CD4-positive, alpha-beta T cell treated with Interleukin-15 for 1 hour (primary cell): ENCODE results near the gene C11orf58.
A peak's percentile ranks its signal among the peaks of the same experiment; 100 is the strongest.

Experiments
- DNase-seq: peaks from one replicate; pipeline ENCODE4 v3.0.0-alpha.2; 2020

The C11orf58 gene

GRCh38 chr11:16769386-16769785 lies 30.9 kb downstream of the C11orf58 start:
- no peak for DNase-seq

GRCh38 chr11:16770016-16770415 lies 31.6 kb downstream of the C11orf58 start:
- DNase-seq, result no peak

GRCh38 chr11:16771350-16772140 lies 33.1 kb downstream of the C11orf58 start:
- DNase-seq, result no peak

DNA sequence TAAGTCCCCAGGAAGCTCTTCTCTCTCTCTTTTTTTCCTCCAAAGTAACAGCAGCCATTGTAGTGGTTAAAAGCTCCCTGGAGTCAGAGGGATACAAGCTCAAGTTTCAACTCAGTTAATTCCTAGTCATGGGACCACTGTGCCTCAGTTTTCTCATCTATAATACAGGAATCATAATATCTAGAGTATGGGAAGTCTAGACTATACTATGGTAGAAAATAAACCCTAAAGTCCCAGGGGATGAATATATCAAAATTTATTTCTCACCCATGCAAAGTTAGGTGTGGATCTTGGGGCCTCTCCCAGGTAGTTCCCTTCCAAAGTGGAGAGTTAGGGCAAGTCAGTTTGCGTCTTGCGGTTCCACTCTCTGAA lies 33.7 kb downstream of the C11orf58 start:
- no peak for DNase-seq

DNA sequence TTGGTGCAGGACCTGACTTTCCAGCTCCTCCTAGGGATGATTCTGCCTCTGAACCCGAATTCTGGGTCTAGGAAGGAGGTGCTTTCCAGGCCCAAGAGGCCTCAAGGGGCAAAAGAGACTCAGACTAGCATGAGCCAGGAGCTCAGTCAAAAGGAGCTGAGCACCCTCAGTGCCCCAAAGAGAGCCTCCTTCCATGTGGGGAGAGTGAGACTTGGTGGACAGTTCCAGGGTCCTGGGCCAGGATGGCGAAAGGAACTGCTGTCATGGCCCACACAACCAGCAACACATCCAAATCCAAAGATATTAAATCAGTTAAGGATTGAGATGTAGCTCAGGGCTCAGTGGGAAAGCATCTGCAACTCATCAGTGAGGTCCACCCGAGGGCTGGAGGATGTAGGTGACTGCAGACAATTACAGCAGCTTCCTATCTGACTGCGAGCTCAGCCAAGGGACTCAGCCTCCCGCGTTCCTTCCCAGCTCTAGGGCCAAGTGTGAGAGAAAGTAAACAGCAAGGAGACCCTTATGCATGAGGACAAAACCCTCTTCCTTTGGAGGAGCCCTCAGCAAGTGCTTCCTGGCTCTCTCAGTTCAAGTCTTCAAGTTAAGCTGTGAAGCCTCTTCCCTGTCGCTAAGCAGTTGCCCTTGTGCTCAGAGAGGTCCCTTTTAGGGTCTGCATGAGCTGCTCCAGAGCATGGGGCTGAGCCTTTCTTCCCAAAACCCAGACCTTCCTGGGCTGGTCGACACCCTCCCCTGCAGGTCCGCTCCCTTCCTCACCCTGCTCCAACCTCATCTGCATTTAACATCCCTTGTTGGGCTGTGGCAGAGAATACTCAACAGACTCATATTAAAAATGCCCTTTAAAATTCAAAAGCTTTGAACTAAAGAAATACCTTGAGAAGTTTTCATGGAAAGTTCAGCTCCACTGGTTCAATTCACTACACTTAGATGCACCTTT lies 35.8 kb downstream of the C11orf58 start:
- DNase-seq, result no peak

DNA sequence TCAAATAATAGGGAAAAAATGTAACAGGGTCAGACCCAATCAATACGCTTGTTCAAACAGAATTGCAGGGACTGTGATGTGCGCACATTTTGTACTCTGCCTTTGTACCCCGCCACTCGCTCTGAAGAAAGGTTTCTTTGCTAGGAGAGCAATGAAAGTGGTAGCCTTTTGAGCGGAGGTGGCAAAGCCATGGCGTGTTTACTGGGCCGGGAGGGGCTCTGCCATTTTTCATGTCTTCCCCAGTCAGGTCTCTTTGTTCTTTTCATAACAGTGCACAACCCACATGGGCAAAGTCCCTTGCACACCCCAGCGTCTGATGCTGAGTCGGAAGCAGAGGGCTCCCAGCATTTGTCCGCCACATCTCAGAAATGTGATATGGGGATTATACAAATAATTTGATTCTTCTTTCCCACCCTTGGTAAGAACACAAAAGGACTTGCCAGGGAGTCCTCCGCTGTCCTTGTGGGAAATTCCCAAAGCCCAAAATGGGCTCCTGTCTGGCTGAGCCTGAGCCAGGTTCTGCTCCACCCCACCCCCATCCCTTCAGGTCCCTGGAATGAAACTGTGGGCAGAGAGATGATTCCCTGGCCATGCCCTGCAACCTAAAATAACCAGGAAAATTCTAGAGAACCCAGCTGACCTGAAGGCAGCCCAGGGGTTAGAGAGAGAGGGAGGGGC lies 36.6 kb downstream of the C11orf58 start:
- no peak for DNase-seq

DNA sequence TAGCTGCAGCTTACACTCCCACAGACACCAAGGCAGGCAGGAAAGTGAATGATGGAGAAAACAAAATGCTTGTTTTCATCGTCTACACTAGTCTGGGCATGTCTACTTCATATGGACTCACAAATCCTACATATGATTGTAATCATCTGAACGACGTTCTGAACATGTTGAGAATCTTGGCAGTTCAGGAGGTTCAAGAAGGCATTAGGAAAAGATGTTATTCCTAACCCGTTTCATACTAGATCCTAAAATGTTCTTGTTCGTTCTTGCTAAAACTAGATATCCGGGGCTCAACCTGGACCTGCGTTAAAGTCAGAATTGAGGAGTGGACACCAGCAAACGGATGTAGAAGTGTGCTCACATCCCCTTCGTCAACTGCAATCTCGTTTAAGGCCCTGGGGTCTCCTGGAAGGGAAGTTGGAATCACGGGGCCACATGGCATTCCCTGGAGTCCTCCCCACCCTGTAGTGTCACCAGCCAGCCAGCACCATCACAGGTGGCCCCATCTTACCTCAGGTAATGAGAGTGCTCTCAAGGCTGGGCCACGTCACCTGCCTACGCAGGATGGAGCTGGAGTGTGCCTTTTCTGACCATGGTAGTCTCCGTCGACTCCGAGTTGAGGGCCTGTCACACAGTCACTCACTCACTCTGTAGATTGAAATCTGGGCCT lies 37.3 kb downstream of the C11orf58 start:
- DNase-seq, result no peak

DNA sequence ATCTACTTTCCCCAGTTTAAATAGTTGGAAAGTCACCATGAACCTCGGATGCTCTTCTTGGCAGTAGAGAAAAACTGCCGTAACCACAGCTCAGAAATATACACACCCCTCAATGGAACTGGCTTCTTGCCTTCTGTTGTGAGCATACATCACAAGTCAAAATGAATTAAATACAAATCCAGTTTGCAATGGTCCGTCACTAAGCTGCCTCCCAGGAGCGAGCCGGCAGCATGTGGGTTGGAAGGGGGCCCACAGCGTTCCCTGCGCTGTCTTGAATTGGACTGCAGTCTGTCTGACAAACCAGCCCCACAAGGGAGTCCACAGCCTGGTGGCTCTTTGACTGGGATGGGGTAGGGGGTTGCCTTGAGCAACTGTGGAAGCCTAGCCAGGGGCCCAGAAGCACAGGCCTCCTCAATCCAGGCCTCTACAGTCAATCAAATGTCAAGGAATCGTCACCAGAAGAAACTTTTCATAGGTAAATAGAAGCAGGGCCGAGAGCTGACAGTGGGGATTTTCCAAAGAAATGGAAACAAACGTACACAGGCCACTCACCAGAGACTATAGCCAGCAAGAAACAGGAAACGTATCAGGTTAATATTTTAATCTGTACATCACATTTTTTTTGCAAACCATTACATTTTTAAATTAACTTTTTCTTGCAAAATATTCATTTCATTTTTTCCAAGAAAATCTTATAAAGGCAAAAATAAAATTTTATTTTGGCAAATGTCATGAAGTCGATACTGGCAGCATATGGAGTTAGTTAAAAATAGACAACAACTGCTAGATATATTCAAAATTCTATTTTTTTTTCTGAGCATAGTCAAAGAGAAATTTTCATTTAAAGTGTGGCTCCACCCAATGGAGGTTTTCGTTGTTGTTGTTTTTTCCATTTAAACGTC lies 38.5 kb downstream of the C11orf58 start:
- no peak for DNase-seq

DNA sequence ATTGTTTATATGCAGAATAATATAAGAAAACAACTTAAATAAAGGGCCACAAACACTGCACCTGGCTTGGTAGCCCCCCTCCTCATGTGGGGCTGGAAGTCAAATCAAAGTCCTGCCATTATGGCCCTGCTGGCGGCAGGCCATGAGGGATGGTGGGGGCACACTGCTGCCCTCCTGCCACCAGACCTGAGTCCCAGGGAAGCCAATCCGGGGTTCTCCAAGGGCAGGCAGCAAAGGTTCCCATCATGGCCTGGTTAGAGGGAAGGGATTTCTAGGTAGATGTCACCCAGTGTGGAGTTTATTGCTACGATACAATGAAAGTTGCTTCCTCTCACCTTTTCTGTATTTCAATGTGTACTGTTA lies 39.1 kb downstream of the C11orf58 start:
- no peak for DNase-seq

GRCh38 chr11:16778286-16778685 lies 39.8 kb downstream of the C11orf58 start:
- no peak for DNase-seq

- no peak for DNase-seq
These were observed 40.4 kb downstream of the C11orf58 start for GRCh38 chr11:16778876-16779275.

DNA sequence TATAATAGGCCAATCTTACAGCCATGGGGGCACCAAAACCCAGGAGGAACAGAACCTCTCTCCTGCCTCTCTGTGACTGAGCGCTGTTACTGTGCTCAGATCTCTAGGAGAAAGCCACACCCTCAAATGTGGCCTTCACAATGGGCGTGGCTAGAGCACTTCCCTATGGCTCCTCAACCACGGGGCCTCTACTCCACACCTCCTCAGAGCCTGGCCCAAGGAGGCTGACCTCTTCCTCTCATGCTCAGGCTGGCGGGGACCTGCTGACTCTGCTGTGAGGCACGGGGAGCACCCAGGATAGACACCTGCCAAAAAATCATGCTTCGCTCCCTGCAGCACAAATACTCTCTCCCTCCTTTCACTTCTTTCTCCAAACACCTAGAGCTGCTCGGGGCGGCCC lies 41.0 kb downstream of the C11orf58 start:
- peak; percentile 41 for DNase-seq

- no peak for DNase-seq
These were observed 41.7 kb downstream of the C11orf58 start for GRCh38 chr11:16780146-16780545.

DNA sequence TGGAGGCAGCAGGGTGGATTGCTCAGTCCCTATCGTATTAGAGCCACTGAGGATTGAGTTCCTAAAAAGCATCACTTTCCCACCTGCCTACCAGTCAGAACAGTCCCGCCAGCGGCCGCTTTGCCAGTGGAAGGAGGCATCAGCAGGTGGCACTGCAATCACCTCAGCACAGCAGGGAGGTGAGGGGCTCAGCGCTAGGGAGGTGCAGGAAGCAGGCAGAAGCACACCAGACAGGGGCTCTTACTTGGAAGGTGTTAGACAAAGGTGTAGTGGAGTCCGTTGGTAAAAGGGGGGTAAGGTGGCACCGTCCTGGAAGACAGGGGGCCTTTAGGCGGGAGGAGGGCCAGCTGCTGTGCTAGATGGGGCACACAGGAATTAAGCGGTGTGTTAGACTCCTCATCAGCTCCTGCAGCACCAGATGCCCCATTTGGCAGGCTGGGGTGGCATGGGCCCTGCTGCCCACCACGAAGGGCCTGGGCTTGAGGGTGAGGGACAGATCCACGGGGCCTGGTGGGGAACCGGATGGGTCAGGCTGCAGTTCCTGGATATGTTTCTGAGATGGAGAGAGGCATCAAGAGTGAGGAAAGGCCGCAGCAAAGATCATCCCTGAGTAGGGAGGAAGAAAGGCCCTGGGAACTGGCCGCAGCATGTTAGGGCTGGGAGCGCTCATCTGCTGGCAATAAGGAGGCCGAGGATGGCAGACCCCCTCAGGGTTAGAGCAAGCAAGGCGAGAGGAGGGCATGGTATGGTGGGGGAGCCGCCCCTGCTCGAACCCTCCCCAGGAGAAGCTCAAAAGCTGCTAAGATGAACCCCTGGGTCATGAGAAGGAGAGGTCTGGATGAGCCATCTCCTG lies 42.5 kb downstream of the C11orf58 start:
- DNase-seq, result no peak

DNA sequence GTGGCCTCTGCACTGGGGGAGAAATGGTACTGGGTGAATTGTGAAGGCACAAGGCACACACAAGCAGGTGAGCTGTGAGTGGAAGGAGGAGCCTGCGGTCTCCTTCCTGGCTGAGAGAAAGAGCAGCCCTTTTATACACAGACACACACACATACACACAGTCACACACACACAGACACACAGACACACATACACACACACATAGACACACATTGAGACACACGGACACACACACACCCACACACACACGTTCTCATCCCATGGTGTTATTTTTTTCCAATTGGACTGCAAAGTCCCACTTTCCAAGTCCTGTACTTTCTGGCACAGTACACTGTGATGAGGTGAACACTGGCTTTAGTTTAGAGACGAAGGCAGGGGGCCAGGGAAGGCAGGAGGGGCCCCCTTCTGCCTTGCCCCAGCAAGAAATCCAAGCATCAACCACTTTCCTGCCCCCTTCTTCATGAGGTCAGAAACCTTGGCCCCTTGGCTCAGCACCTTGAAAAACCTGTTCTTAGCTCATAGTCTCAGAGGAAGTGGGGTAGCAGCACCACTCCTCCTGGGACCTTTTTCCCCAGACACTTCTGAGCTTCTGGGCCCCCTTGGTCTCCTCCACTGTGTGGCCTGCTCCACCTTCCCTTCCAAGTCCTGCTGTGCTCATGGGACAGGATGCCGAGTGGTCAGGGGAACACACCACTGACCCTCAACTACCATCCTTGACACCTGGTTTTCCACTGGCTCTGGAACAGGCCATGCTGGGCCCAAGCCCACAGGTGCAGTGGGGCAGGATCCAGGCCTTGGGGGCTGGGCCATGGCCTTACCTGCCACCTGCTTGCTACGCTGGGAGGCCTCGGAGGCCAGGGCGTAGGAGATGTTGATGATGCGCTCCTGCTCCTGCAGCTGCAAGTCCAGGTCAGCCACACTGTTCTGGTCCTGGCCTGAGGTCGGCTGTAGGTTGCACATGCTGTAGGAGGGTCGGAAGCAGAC lies 43.8 kb downstream of the C11orf58 start:
- no peak for DNase-seq

DNA sequence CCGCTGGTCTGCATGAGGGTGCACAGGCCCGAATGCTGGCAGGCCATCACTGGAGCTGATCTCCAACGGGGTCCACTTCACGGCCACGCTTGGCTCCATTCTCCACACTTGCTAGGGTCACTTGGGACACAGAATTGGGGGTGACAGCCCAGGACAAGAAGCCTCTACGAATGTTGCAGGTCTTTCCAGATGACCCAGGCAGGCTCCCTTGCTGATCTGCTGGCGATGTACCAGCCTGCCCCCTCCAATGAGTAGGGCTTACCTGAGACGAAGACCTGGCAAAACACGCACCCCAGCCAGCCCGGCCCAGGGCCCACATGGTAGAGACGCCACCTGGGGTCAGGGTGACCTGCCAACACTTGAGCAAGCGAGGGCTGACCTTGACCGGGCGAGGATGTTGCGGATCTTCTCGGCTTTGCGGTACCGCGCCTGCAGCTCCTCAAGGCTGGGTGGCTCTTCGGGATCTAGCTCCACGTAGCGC lies 44.9 kb downstream of the C11orf58 start:
- DNase-seq, result no peak

DNA sequence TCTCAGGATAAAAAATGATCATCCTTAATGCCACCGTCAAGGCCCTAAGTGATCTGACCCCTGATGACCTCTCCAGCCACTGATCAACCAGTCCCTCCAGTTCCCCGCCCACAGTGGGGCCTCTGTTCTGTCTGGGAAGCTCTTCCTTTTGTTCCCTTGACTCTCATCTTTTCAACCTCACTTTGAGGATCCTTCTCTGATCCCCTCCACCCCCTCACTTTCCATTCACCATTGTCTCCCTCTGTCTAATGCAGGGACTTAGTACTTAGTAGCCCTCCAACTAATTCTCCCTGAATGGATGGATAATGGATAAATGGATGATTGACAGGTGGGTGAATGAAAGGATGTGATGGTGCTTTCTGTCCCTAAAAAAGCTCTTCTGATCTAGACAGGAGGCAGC lies 45.6 kb downstream of the C11orf58 start:
- no peak for DNase-seq

DNA sequence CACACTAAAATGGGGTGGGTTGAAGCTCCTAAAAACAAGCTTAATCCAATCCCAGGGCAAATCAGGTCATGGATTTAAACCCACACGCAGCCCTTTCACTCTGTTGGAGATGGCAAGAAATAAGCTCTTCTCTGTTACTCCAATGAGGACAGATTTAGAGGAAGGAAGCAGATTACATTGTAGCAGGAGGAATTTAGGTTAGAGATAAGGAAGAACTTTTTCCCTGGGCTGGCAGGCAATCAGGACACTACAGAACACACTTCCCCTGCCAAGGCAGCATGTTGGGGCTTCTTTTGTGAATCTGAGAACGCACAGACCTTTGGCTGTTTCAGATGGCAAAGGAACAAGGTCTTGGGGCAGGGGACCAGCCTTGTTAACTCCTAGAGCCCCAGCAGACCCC lies 46.2 kb downstream of the C11orf58 start:
- DNase-seq, result no peak

DNA sequence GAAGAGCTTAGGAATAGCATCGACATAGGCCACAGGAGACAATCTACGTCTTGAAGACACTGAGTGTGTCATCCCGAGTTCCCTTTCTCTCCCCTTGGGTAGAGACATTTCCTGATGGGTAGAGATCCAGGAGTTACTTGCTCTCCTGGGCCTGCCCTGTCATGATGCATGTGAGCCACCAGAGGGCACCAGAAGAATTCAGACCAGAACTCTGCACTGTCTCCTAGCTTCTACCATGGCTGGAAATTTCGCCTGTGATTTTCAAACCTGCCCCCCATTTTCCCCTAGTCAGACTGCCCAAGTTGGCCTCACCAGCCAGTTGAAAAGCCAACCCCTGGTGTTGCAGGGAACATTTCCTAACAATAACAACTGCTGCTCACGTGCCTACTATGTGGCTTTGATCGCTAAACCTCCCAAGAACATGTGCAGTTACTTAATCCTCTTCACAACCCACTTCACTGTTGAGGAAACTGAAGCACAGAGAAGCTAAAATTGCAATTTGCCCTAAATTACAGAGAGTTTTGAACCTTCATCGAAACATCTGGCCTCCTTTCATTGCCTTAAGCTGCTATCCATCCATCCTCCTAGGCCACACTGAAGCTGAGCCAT lies 47.2 kb downstream of the C11orf58 start:
- peak; percentile 47 for DNase-seq
